CD14-positive monocyte (primary cell): Measurements from ENCODE around the gene KIAA0513. TPM values are rescaled to one million over a fixed set of nuclear protein-coding genes. Genes with fewer than 3 reads are reported as not detected.

ENCODE experiments used
- DNase-seq, 3 donors: peaks; one replicate each; pipeline ENCODE4 v3.0.0-alpha.2; 2011 to 2022
- H2AFZ ChIP-seq: 2 replicates; pipeline ENCODE4 v1.6.0; 2012; ENCODE audit warnings: mild to moderate bottlenecking, low read depth, low read length, inconsistent platforms; ENCODE audit not compliant: insufficient read depth, poor library complexity, severe bottlenecking
- H3K27ac ChIP-seq, 2 donors: 1 replicate in 1 of 2; 2 replicates in 1 of 2; pipeline ENCODE4 v1.5.1; 2012 to 2013; ENCODE audit warnings: low read length in 2 of 2, control low read depth in 1 of 2, inconsistent platforms in 1 of 2, low read depth in 1 of 2, mild to moderate bottlenecking in 1 of 2
- H3K27me3 ChIP-seq, 2 donors: one replicate each; pipeline versions ENCODE4 v1.6.0 to v1.6.1; 2011 to 2013; ENCODE audit warnings: low read length in 2 of 2; ENCODE audit not compliant: control insufficient read depth in 2 of 2, insufficient read depth in 2 of 2
- H3K36me3 ChIP-seq, 2 donors: replicated peaks in 1 of 2; 1 replicate in 1 of 2; 2 replicates in 1 of 2; pipeline versions ENCODE4 v1.5.1 to v1.6.1; 2012 to 2013; ENCODE audit warnings: low read length in 2 of 2, control low read depth in 1 of 2, inconsistent platforms in 1 of 2, mild to moderate bottlenecking in 1 of 2; ENCODE audit not compliant: insufficient read depth in 2 of 2, control insufficient read depth in 1 of 2
- H3K4me1 ChIP-seq, 2 donors: 1 replicate in 1 of 2; 2 replicates in 1 of 2; pipeline versions ENCODE4 v1.5.1 to v1.6.1; 2012 to 2013; ENCODE audit warnings: low read length in 2 of 2, control low read depth in 1 of 2, inconsistent platforms in 1 of 2, mild to moderate bottlenecking in 1 of 2, moderate library complexity in 1 of 2; ENCODE audit not compliant: insufficient read depth in 2 of 2, control insufficient read depth in 1 of 2
- H3K4me2 ChIP-seq: replicated peaks from 2 replicates; pipeline ENCODE3; 2012; ENCODE audit warnings: low read length, moderate library complexity, mild to moderate bottlenecking; ENCODE audit not compliant: poor library complexity, severe bottlenecking; ENCODE audit errors: extremely low read depth
- H3K4me3 ChIP-seq, 3 experiments: fragments of 200-600 bp in 1 of 3; sonication (generic) in 1 of 3; replicated peaks in 1 of 3; 1 replicate in 2 of 3; 2 replicates in 1 of 3; pipeline ENCODE4 v1.5.1; 2011 to 2013; ENCODE audit warnings: low read length in 3 of 3, mild to moderate bottlenecking in 3 of 3, control low read depth in 2 of 3, low read depth in 2 of 3, inconsistent platforms in 1 of 3, moderate library complexity in 1 of 3
- H3K79me2 ChIP-seq: 2 replicates; pipeline ENCODE4 v1.6.0; 2012; ENCODE audit warnings: mild to moderate bottlenecking, control low read depth, inconsistent platforms, low read length, moderate library complexity; ENCODE audit not compliant: insufficient read depth
- H3K9ac ChIP-seq: 2 replicates; pipeline ENCODE4 v1.6.0; 2017; ENCODE audit warnings: low read length, mild to moderate bottlenecking; ENCODE audit not compliant: insufficient read depth, poor library complexity, severe bottlenecking
- H3K9me3 ChIP-seq, 2 donors: replicated peaks in 1 of 2; 1 replicate in 1 of 2; 2 replicates in 1 of 2; pipeline versions ENCODE4 v1.5.1 to v1.6.1; 2012 to 2013; ENCODE audit warnings: low read length in 2 of 2, control low read depth in 1 of 2; ENCODE audit not compliant: control insufficient read depth in 1 of 2, insufficient read depth in 1 of 2
- H4K20me1 ChIP-seq: 2 replicates; pipeline ENCODE4 v1.6.0; 2012; ENCODE audit warnings: mild to moderate bottlenecking, low read length, control low read depth, moderate library complexity; ENCODE audit not compliant: insufficient read depth
- H3K27ac Mint-ChIP-seq, 7 donors: one replicate each; pipeline ENCODE4 v1.8.0; 2020; ENCODE audit warnings: mild to moderate bottlenecking in 7 of 7, mixed read lengths in 7 of 7, moderate library complexity in 6 of 7, inconsistent platforms in 2 of 7
- H3K27me3 Mint-ChIP-seq, 3 donors: one replicate each; pipeline ENCODE4 v1.8.0; 2021 to 2022; ENCODE audit warnings: low read depth in 3 of 3, mild to moderate bottlenecking in 3 of 3, mixed read lengths in 3 of 3, moderate library complexity in 3 of 3, inconsistent platforms in 1 of 3
- H3K36me3 Mint-ChIP-seq, 2 donors: one replicate each; pipeline ENCODE4 v1.8.0; 2020; ENCODE audit warnings: mixed read lengths in 2 of 2, inconsistent platforms in 1 of 2, mild to moderate bottlenecking in 1 of 2
- H3K4me1 Mint-ChIP-seq: one replicate; pipeline ENCODE4 v1.8.0; 2020; ENCODE audit warnings: mild to moderate bottlenecking, mixed read lengths
- H3K4me3 Mint-ChIP-seq, 2 donors: one replicate each; pipeline ENCODE4 v1.8.0; 2020; ENCODE audit warnings: mild to moderate bottlenecking in 2 of 2, mixed read lengths in 2 of 2, moderate library complexity in 1 of 2
- H3K9me3 Mint-ChIP-seq, 7 donors: one replicate each; pipeline ENCODE4 v1.8.0; 2020 to 2022; ENCODE audit warnings: mixed read lengths in 7 of 7, mild to moderate bottlenecking in 6 of 7, moderate library complexity in 6 of 7, inconsistent platforms in 2 of 7
- CTCF ChIP-seq: fragments of 200-600 bp; IDR thresholded peaks from one replicate; pipeline ENCODE4 v1.8.0; 2022; ENCODE audit warnings: antibody characterized with exemption, mild to moderate bottlenecking
- WGBS: methylation state at CpG from one replicate; pipeline ENCODE4 v1.1.5; 2013; ENCODE audit warnings: missing lambda C conversion rate; ENCODE audit not compliant: insufficient coverage; 5-methylcytosine and 5-hydroxymethylcytosine counted together
- intact Hi-C, 2 donors: fragments of 100-400 bp; cut with micrococcal nuclease; formaldehyde crosslinking; loops; one replicate each; pipeline versions ENCODE4 v1.15.0 to v1.15.1; 2023
- polyA plus RNA-seq, 3 donors: library from polyadenylated mRNA; depleted of rRNA in 1 of 3; unstranded in 2 of 3; stranded (reverse) in 1 of 3; fragments of 300-500 nt in 2 of 3; fragments of >200 nt in 1 of 3; fragmentation: Illumina TruSeq in 2 of 3; gene quantifications; 1 replicate in 2 of 3; 2 replicates in 1 of 3; pipeline ENCODE4 v1.2.3, GENCODE V29; 2012 to 2021

The KIAA0513 gene
- polyA plus RNA-seq, 3 donors, result 21.4 to 77.5 (median 32.7) TPM

GRCh38 chr16:85033171-85033570 is 5.6 kb downstream of the KIAA0513 start:
- TF ChIP-seq CTCF, result no peak
- no peak for DNase-seq
- Mint-ChIP-seq H3K36me3 (peaks cover 67 to 76% of the 10 kb centered on the region in 2 donors), H3K4me3 (no peak overlapping the region), H3K27ac (no peak overlapping the region), H3K9me3 (no peaks in the 10 kb centered on the region), H3K4me1 (peaks cover 74% of the 10 kb centered on the region), H3K27me3 (peaks cover 0 to 3% (median 2%) of the 10 kb centered on the region in 3 donors)
- no peak overlapping the region for H3K9ac ChIP-seq
- H4K20me1 ChIP-seq, result peaks cover 100% of the 10 kb centered on the region
- H3K4me3 ChIP-seq, result no peak overlapping the region
- 97% methylated on average over 15 of the region's 17 CpGs for WGBS
- H3K27me3 ChIP-seq, result no peaks in the 10 kb centered on the region
- H3K9me3 ChIP-seq, result no peaks in the 10 kb centered on the region
- H3K4me2 ChIP-seq, result no peak overlapping the region
- no peak overlapping the region for H2AFZ ChIP-seq
- peaks cover 57 to 70% of the 10 kb centered on the region in 2 donors for H3K36me3 ChIP-seq
- H3K79me2 ChIP-seq, result peaks cover 99% of the 10 kb centered on the region
- no peak overlapping the region for H3K27ac ChIP-seq
- intact Hi-C loops, result loop anchor here in 1 of 2 donors (10.0 kb wide), 1 partner anchor 52 kb away; no protein-coding TSS in a partner anchor
- peaks cover 49 to 50% of the 10 kb centered on the region in 2 donors for H3K4me1 ChIP-seq

GRCh38 chr16:85034591-85035433 is 7.2 kb downstream of the KIAA0513 start:
- H3K27me3 ChIP-seq, result no peaks in the 10 kb centered on the region
- Mint-ChIP-seq H3K36me3 (peaks cover 80 to 87% of the 10 kb centered on the region in 2 donors), H3K27ac (peak overlapping the region in 6 of 7 donors; percentile 11 to 62 (median 28)), H3K4me1 (peaks cover 58% of the 10 kb centered on the region), H3K4me3 (peak overlapping the region in 1 of 2 donors; percentile 42), H3K9me3 (no peaks in the 10 kb centered on the region), H3K27me3 (peaks cover 0 to 2% (median 1%) of the 10 kb centered on the region in 3 donors)
- 92% methylated on average over 16 of the region's 18 CpGs for WGBS
- intact Hi-C loops, result loop anchor here (5.0 to 10.0 kb wide), 2 partner anchors 42 to 50 kb away; no protein-coding TSS in a partner anchor
- H3K27ac ChIP-seq, result peak overlapping the region in 1 of 2 donors; percentile 11
- H3K9me3 ChIP-seq, result no peaks in the 10 kb centered on the region
- no peak overlapping the region for H3K4me3 ChIP-seq
- peaks cover 33 to 35% of the 10 kb centered on the region in 2 donors for H3K4me1 ChIP-seq
- peaks cover 67 to 86% of the 10 kb centered on the region in 2 donors for H3K36me3 ChIP-seq
- no peak overlapping the region for H3K9ac ChIP-seq
- no peak for DNase-seq
- no peak overlapping the region for H2AFZ ChIP-seq
- peaks cover 100% of the 10 kb centered on the region for H4K20me1 ChIP-seq
- no peak overlapping the region for H3K4me2 ChIP-seq
- TF ChIP-seq CTCF, result no peak
- H3K79me2 ChIP-seq, result peaks cover 97% of the 10 kb centered on the region
